Cortex of kidney (tissue), 1 donor: ENCODE measurements around the gene OXCT1.
"Not testable (repeated sequence)": the region's sequence is repeated elsewhere in the genome, so short reads cannot be mapped to it uniquely, and the experiment has no call there.

Source experiments
- DNase-seq: peaks from one replicate; lab custom pipeline; 2025; lab: John Stamatoyannopoulos, UW

OXCT1 gene

GRCh38 chr5:41874512-41875060, 4.4 kb upstream of the OXCT1 start:
- no peak for DNase-seq

DNA sequence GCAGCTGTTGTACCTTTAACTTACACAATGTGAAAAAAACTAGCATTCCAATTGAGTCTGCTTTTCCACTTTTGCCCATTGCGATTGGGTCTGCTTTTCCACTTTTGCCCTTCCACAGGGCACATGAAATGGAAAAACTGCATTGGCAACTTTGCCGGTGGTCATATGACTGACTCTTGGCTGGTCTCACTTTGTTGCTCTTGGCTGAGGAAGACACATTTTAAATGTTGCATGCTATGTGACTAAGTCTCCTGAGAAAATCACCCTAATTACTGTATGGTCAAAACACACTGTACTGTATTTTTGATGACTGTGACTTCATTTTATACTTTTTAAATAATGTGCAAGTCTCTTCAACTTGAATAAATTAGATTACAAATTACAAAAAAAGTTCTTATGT, 1.6 kb upstream of the OXCT1 start:
- no peak for DNase-seq

DNA sequence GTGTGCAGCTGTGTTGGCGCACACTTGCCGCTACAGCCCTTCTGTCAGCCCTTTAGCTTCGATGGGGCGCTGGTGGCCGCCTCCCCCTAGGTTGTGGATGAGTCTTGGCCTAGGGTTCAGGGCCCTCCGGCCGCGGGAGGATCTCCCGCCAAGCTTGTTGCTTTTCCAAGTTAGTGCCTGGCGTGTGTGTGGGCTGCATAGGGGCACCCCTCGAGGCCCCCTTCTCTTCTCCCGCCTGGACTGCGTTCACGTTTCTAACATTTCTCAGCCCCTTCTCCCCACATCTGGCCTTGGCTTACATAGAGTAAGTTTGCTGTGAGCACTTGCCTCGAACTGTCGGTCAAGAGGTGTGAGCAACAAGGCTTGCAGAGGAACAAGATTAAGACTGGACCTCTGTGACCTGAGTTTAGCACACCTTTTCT, 413 bp upstream of the OXCT1 start:
- DNase-seq, result no peak

- no peak for DNase-seq
Observed at GRCh38 chr5:41869151-41869723, 988 bp downstream of the OXCT1 start.

GRCh38 chr5:41863871-41864486, 6.2 kb downstream of the OXCT1 start:
- DNase-seq, result no peak

- DNase-seq, result no peak
Observed at GRCh38 chr5:41858890-41859289, 11.3 kb downstream of the OXCT1 start.

- DNase-seq, result no peak
Observed at GRCh38 chr5:41857989-41858388, 12.2 kb downstream of the OXCT1 start.

GRCh38 chr5:41856644-41857491, 13.4 kb downstream of the OXCT1 start:
- no peak for DNase-seq

DNA sequence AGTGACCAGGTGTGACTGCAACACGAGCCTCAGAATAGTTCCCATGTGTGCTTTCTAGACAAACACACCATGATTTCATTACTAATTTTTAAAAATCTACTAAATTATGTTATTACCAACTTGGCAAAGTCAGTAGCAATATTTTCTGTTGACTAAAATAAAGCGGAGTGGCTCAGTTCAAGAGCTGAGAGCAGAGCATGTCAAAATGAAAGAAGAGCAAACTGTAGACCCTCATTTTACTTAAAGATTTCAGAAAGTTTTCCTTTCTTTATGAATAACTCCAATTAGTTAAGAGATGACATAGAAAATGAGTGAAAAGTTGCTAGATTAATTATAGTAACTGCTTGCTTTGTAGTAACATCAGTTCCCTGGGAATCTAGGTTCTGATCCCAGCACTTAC, 17.9 kb downstream of the OXCT1 start:
- no peak for DNase-seq

GRCh38 chr5:41851116-41851515, 19.1 kb downstream of the OXCT1 start:
- no peak for DNase-seq

GRCh38 chr5:41848983-41849382, 21.2 kb downstream of the OXCT1 start:
- no peak for DNase-seq

DNA sequence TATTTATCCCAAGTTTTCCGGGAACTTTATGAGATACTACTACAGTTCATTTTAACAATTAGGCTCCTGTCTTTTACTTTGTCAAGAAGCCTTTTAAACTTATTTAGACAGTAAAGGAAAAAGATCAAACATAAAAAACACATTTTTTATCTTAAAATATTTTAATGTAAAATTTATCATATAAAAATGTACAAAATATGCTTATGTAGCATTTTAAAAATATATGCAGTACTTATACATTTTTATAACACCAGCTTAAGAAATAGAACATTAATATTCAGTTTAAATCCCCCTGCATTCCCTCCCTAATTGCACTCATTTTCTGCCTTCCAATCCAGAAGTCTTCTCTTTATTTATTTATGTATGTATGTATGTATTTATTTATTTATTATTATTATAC, 24.5 kb downstream of the OXCT1 start:
- not testable (repeated sequence) for DNase-seq

GRCh38 chr5:41844502-41844901, 25.7 kb downstream of the OXCT1 start:
- DNase-seq, result no peak

GRCh38 chr5:41843456-41844370, 26.5 kb downstream of the OXCT1 start:
- DNase-seq, result no peak

GRCh38 chr5:41842777-41843176, 27.4 kb downstream of the OXCT1 start:
- no peak for DNase-seq

DNA sequence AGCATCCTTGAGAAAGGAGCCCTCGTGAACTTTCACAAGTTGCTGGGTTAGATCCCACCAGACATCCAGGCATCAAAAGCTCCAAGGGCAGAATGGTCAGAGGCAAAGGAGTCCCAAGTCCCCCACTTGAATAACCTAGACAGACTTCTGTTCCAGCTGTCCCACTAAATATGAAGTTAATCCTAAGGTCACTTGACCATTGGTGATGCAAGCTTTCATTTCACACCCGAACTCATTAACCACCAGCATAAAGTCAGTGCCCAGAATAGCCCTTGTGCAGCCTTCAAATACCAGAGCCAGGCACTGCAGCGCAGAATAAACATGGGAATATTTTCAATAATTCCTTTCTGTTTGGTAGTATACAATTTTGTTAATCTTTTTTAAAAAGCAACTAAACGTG, 28.9 kb downstream of the OXCT1 start:
- DNase-seq, result no peak

DNA sequence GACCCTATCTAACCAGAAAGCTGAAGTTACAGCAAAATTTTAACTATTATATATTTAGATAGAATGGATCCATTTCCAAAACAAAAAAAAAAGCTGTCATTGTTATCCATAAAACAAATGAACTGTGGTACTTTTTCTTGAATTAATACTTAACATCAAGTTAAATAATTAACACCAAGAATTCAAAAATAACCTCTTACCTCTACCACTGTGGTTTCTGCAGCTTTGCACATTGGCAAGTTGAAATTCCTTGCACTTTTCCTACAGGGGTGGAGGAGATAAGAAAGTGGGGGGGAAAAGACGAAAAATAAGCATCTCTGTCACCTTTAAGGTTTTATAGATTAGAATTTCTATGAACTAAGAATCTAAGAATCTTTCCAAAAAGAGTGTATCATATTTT, 30.0 kb downstream of the OXCT1 start:
- no peak for DNase-seq

DNA sequence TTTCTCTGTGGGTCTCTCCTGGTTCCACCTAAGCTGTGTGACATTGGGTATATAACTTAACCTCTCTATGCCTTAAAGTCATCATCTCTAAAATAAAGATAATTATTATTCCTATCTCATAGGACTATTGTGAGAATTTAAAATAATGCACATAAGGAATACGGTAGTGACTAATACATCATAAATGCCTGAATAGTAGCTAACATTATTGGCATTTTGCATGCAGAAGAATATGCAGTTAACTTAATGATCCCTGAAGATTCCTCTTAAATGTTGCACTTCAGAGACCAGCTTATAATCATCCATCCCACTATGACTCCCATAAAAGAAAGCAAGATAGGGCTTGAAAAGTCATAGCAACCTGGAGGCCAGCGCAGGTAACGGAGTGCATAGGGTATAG, 32.4 kb downstream of the OXCT1 start:
- no peak for DNase-seq

GRCh38 chr5:41835645-41836044, 34.6 kb downstream of the OXCT1 start:
- no peak for DNase-seq

GRCh38 chr5:41834506-41834905, 35.7 kb downstream of the OXCT1 start:
- DNase-seq, result no peak

DNA sequence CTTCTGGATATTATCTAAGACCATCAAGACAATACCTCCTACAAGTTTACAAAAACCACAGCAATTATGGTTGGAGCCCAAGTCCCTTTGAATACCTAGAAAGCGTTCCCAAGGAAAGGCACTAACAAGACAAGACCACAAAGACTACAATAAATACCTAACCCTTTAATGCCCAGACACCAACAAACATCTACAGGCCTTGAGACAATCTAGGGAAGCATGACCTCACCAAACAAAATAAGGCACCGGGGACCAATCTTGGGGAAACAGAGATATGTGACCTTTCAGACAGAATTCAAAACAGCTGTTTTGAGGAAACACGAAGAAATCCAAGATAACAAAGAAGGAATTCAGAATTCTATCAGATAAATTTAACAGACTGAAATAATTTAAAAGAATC, 37.8 kb downstream of the OXCT1 start:
- DNase-seq, result no peak

- DNase-seq, result no peak
Observed at GRCh38 chr5:41831155-41831554, 39.1 kb downstream of the OXCT1 start.
